ENCODE results near the gene ADGRV1.

ADGRV1 gene

DNA sequence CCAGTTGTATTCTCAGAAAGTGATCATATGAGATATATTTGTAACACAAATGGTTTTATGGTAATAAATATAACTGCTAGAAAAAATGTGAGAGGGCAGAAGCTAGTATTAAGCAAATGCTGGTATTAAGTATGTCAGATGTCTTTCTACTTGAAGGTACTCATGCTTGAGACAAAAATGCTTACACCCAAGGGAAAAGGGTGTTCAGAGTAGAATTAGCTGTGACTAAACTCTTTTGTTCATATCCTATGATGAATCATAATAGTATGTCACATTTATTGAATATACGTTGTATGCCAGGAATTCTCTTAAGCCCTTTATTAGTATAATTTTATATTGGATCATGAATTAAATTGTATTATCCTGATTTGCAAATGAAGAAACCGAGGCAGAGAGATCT lies 2.2 kb downstream of the ADGRV1 start:
- DNase-seq (ENCODE audit: low read depth): no peak
- TF ChIP-seq, protein P1, sequence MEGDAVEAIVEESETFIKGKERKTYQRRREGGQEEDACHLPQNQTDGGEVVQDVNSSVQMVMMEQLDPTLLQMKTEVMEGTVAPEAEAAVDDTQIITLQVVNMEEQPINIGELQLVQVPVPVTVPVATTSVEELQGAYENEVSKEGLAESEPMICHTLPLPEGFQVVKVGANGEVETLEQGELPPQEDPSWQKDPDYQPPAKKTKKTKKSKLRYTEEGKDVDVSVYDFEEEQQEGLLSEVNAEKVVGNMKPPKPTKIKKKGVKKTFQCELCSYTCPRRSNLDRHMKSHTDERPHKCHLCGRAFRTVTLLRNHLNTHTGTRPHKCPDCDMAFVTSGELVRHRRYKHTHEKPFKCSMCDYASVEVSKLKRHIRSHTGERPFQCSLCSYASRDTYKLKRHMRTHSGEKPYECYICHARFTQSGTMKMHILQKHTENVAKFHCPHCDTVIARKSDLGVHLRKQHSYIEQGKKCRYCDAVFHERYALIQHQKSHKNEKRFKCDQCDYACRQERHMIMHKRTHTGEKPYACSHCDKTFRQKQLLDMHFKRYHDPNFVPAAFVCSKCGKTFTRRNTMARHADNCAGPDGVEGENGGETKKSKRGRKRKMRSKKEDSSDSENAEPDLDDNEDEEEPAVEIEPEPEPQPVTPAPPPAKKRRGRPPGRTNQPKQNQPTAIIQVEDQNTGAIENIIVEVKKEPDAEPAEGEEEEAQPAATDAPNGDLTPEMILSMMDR (conservative IDR thresholded peaks at IDR 0.05; ENCODE audit: low read depth, low read length): no peak
- H3K4me3 ChIP-seq (ENCODE audit: low read depth, low read length): no peak overlapping the region

DNA sequence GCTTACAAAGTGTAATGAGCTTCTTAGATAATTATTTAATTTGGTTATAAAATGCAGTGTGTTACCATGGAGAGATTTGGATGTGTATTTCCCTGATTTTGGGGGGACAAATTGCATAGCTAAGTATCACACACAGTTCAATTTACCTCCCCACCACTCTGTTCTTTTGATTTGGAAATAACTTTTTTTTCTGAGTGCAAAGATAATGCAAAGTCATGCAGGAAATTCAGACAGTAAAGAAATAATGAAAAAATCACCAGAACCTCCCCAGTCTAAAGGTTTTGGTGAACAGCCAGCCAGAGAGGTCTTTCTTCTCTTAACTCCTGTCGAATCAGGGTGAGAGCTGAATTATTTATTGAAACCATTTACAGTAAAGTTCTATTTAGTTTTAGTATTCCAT lies 3.2 kb downstream of the ADGRV1 start:
- TF ChIP-seq, protein P1 (conservative IDR thresholded peaks at IDR 0.05; ENCODE audit: low read depth, low read length): no peak
- H3K4me3 ChIP-seq (ENCODE audit: low read depth, low read length): no peak overlapping the region
- no peak for DNase-seq (ENCODE audit: low read depth)

DNA sequence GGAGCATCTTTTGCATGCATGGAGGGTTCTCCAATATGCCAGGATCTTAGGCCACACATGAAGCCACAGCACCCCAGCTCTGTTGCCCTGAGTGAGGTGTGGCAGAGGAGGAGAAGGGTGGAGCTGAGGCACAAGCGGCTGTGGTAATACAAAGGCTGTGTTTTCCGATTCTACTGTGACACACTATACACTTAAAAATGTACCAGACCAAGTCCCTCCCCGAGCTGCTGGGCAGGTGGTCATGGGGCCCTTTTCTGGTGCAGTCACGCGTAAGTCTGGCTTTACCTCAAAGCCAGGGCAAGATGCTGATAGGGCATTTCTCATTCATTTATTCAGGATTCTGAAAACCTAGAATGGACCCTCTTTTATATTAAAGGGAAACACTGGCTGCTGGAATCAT lies 3.7 kb downstream of the ADGRV1 start:
- no peak for DNase-seq (ENCODE audit: low read depth)
- H3K4me3 ChIP-seq (ENCODE audit: low read depth, low read length): no peak overlapping the region
- TF ChIP-seq, protein P1 (conservative IDR thresholded peaks at IDR 0.05; ENCODE audit: low read depth, low read length): no peak

DNA sequence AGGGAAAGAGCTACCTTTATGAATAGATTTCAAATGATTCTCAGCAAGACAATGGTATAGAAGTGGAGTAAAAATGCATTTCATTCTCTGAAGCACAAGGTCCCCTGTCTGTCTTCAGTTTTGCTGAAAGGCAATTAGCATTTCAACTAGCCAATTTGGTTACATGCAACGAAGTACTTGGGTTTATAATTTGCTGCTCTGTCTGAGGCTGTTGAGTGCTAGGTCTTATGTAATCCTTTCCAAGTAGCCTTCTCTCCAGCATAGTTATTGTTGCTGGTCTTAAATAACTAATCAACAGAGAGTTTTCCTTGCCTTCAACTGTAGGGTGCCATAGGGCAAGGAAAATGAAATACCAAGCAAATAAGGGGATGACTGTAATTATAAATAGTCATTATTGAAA lies 4.5 kb downstream of the ADGRV1 start:
- TF ChIP-seq, protein P1 (conservative IDR thresholded peaks at IDR 0.05; ENCODE audit: low read depth, low read length): no peak
- no peak for DNase-seq (ENCODE audit: low read depth)
- no peak overlapping the region for H3K4me3 ChIP-seq (ENCODE audit: low read depth, low read length)

DNA sequence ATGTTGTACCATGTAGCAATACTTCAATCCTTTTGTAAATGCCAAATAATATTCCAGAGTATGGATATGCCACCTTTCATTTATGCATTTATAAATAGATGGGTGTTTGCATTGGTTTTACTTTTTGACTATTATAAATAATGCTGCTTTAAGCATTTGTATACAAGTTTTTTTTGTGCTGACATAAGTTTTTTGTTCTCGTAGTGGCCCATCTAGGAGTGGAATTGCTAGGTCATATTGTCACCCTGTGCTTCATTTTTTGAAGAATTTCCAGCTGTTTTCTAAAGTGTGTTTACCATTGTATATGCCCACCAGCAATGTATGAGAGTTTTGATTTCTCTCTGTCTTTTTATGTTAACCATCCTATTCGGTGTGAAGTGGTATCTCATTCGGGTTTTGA lies 6.9 kb downstream of the ADGRV1 start:
- no peak for DNase-seq (ENCODE audit: low read depth)
- no peak overlapping the region for H3K4me3 ChIP-seq (ENCODE audit: low read depth, low read length)
- TF ChIP-seq, protein P1 (conservative IDR thresholded peaks at IDR 0.05; ENCODE audit: low read depth, low read length): no peak

DNA sequence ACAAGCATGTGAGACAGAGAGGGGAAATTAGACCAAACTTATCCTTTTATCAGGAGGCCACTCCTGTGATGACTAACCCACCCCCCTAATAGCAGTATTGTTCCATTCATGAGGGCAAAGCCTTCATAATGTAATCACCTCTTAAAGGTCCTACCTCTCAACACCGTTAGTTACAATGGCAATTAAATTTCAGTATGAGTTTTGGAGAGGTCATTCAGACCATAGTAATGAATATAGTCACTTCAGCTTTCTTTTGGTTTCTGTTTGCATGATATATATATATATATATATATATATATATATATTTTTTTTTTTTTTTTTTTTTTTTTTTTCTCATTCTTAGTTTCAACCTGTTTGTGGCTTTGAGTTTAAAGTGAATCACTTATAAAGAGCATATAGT lies 10.5 kb downstream of the ADGRV1 start:
- TF ChIP-seq, protein P1 (conservative IDR thresholded peaks at IDR 0.05; ENCODE audit: low read depth, low read length): no peak
- DNase-seq (ENCODE audit: low read depth): no peak
- H3K4me3 ChIP-seq (ENCODE audit: low read depth, low read length): no peak overlapping the region

DNA sequence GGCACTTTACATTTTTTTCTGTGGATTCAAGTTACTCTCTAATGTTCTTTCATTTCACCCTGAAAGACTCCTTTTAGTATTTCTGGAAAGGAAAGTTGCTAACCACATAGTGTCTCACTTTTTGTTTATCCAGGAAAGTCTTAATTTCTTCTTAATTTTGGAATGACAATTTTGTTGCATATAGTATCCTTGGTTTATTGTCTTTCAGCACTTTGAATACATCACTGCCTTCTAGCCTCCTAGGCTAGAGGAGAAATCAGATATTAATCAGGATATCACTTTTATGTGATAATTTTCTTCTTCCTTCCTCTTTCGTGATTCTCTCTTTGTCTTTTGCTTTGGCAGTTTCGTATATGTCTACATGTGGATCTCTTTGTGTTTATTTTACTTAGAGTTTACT lies 11.4 kb downstream of the ADGRV1 start:
- TF ChIP-seq, protein P1 (conservative IDR thresholded peaks at IDR 0.05; ENCODE audit: low read depth, low read length): no peak
- DNase-seq (ENCODE audit: low read depth): no peak
- H3K4me3 ChIP-seq (ENCODE audit: low read depth, low read length): no peak overlapping the region

Measured in choroid plexus epithelial cell (primary cell).